HG02973 (cell line): ENCODE data around the gene LHX4.

Experiments
- ATAC-seq: cut with Tn5 transposase; IDR thresholded peaks from one replicate; pipeline ENCODE4 v1.9.1; 2021; ENCODE audit warnings: moderate library complexity; ENCODE audit not compliant: unreplicated experiment

The LHX4 gene

DNA sequence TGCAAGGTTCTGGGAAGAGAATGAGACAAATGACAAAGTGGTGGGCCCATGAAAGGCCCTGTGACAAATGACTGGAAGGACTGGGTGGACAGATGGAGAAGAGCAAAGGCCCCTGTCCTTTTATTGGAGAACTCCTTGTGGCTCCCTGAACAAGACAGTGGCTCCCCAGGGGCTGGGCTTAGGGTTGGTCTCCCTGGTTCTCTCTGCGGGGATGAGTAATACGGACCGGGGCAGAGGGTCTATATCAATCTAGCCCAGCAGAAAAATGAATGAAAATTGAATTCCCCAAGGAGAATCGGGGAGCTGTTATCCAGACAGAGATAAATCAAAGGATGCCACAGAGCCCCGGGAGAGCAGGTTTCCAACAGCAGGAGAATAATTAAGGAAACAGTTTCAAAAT lies 5.2 kb upstream of the LHX4 start:
- ATAC-seq, result no peak

DNA sequence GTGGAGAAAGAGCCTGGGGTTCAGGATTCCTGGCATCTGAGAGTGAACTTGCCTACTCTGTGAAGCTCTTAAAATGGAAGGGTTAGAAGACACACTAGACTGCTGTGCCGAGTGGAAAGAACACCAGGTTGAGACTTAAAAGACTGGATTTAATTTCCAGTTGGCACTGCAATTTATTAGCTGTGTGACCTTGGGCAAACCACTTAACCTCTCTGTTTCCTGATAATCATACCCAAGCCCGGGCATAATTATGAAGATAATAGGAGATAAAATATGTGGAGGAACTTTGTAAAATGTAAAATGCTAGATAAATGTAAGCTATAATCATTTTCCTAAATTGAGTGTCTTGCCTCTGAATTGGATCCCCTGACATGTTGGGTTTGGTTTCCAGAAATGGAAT lies 4.7 kb upstream of the LHX4 start:
- ATAC-seq, result no peak

DNA sequence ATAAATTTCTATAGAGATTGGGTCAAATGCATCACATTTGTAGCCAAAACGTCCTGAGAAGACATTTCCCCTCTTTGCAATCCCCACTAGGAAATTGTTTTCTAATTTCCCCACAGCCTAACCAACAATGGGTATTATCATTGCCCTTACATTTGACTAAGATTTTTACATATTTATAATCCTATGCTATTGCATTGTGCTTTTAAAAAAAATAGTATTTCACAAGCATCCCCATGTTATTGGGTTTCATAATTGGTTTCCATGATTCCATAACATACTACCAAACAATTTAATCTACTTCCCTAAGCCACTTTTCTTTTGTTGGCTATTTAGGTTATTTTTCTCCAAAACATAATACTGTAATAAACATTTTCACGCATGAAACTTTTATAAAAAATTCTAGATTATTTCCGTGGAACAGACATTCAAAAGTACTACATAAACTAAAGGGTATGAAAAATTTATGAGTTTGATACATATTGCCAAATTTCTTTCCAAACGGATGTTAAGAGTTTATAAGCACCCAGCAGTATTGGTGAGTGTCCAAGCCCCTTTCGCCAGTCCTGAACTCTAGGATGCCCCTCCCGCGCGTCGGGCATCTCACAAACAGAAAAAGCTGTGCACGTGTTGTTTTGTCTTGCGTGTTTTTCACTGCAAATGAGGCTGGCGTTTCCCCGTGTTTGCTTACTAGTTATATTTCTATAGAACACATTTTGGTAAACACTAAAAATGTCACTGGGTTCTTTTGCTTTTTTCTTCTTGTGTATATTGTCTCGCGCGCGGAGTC lies 2.0 kb upstream of the LHX4 start:
- no peak for ATAC-seq

DNA sequence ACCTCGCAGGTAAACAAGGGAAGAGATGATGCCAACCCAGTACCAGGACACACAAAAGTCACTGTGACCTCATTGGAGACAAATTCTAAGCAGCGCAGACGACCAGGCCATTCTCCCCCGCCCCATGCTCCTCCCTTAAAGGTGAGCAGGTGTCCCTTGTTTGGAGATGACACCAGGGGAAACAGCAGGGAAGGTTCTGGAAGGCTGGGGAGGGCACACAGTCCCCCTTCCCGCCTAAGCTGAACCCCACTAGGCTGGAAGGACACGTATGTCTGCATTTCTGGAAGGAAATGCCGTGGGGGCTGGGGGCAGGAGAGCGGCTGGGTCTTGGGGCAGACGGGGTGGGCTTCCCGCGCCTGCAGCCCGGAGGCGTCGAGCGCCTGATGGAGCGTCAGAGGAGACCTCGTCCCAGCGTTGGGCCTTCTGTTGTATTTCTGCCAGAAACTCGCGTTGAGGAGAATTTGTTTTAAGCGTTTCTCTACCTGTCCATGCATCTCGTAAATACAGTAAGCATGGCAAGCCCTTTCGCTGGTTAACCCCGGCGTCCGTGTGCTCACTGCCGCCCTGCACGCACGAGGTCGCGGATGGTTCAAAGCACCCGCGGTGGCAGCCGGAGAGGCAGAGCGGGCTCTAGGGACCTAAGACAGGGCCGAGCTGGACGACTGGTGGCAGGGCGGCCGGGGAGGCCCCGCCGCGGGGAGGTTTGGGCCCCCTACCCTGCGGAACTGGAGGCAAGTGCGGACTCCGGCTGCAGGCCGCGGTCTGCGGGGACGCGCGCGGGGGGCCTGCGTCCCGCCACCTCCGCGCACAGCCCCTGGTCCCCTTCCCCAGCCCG lies 1.2 kb upstream of the LHX4 start:
- no peak for ATAC-seq

DNA sequence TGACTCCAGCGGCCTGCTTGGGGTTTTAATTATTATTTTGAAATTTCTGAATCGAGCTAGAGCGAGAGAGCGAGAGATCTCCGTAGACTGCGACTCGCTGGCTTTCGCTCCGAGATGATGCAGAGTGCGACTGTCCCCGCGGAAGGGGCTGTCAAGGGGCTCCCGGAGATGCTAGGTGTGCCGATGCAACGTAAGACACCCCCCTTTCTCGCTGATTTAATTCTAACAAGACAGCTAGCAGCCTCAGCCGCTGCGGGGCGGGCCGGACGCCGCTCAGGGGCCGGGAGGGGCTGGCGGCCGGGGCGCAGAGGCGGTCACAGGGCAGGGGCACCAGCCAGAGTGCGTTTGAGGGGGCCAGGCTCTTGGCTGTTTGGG lies 339 bp downstream of the LHX4 start:
- ATAC-seq, result no peak

DNA sequence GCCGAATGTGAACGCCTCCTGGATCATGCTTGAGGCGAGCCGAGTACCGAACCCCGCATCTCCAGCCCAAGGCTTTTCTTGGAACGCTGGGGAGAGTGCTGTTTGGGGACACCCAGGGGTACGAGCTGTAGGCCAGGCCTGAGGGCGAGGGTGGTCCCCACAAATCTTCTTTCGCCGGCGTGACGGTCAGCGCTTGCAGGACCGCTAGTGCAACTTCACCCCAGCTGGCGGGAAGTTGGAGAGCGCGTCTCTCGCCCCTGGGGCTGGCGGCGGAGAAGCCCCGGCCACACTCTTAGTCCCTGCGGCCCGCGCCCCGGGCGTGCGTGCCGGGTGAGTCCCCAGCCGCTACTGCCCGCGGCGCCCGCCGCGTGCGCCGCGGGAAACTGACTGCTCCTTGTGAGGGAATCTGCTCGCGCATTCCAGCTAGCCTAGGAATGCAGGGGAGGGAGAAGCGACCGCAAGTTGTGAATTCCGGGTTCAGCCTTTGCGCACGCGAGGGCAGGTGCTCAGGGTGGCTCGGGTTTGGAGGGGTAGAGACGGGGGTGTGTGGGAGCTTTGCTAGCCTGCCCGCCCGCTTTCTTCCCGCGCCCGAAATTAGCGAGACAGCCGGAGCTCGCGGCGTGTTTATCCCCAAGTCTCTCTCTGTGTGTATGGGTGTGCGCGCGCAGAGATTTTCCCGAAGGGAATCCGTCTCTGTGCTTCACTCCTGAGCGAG lies 884 bp downstream of the LHX4 start:
- ATAC-seq, result no peak

DNA sequence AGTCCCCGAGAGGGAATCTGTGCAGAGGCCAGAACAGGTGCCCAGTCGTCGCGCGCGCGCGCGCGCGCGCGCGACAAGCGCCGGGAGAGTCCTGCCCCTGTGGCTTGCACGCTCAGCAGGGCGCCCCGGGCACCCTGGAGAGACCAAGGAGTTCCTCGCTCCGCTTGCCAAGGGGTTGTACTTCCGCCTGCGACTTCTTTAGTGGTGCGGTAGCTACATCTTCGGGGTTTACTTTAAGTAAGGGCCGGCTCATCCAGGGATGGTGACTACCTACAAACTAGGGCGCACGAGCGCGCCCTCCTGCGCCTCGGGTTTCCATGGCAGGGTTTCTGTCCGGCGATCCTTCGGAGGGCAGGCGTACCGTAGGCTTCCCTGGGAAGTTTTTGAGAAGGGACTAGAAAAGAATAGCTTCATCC lies 1.4 kb downstream of the LHX4 start:
- ATAC-seq, result no peak

DNA sequence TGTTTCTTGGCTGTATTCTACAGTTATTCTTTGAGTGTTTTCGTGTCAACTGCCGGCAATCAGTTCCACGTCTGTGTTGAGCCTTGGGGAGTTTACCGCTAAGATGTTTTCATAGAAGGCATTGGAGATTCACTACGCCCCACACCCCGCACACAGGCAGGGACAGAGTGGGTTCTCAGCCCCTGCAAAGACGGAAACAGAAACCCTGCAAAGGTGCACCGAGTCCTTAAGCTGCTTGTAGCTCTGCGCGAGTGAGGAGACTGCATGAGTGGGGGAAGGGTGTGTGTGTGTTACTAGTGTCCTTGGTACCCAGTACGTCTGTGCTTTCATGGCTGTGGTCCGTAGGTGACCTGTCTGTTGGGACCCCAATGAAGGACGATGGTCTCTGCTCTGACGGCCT lies 1.9 kb downstream of the LHX4 start:
- no peak for ATAC-seq

DNA sequence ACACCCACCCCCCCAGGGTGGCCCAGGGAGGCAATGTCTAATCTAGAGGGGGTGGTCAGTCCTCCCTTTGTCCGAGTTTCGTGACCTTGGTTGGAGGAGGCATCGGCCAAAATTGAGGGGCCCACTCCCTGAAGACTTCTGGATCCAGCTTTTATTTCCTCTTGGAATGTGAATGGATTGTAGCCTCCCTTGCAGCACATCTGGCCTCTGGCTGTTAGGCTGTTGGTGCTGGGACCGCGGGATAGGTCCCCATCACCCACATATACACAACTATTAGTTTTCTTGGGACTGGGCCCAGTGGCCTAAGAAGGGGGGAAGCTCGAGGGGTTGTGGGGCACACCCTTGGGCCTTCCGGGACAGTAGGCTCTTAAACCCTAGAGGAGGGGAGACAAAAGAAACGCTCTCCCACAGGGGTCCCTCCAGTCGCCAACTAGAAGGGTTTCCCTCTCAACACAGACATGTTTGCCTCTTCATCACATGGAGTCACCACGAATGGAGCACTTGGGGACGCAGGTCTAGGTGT lies 2.5 kb downstream of the LHX4 start:
- ATAC-seq, result no peak

DNA sequence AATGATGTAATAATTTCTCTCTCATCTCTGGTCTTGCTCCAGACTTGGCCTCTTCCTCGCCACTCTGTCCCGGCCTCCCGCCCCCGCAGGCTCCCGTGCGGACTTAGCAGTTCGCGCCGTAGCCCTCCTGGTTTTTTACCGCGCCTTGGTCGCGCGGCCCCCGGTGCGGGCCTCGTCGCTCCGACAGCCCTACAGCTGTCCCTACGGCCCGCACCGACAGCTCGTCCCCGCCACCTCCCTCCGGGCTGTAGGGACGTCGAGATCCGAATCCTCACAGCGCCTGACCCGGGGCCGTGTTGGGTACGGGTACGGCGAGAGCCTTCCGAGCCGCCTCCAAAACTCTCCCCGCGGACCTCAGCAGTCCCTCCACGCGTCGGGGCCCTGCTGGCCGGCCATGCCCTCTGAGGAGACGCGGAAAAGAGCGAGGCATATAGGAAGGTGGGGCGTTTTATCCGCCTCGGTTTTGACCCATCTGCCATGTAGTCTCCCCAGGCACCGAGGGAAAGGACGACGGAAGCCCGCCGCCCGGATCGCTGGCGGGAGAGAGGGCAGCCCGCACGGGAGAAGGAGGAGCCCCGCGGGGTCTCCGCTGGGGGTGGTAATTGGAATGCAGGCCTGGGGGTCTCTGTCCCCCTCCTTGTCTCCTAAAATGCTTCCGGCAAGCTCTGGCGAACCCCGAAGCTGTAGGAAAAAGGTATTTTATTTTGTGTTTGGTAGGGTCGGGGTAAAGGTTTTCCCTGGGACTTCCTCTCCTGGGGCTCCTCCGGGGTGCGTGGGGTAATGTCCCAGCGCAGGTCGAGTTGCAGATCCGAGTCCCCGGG lies 3.3 kb downstream of the LHX4 start:
- no peak for ATAC-seq

DNA sequence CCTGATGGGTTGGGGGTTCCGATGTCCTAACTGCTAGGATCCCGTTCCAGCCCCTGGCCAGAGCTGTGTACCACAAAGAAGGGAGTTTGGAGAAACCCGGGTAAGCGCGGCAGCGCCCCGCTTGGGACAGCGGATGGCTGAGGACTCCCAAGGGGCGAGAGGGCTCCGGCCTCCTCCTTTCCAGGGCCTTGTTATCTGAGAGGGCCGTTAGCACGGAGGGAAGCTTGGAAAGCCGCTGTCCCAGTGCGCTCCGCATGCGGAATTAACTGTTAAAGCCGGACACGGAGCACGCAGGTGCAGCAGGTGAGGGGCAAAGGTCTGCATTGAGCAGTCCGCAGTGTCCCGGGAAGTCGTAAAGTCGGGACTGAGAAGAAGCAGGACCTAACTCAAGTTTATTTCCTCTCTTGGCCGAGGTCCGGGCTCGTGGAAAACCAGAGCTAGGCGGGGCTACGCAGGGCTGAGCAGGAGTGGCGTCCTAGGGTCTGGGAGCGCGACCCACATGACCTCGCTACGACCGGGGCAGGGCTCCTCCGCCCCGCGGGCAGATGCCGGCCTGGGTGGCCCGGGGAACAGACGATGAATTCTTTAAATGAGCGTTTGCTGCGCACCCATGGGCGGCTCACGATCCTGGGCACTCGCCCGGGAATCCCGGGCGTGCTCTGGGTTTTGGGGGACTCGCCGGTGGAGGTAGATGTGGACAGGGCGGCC lies 4.5 kb downstream of the LHX4 start:
- no peak for ATAC-seq

DNA sequence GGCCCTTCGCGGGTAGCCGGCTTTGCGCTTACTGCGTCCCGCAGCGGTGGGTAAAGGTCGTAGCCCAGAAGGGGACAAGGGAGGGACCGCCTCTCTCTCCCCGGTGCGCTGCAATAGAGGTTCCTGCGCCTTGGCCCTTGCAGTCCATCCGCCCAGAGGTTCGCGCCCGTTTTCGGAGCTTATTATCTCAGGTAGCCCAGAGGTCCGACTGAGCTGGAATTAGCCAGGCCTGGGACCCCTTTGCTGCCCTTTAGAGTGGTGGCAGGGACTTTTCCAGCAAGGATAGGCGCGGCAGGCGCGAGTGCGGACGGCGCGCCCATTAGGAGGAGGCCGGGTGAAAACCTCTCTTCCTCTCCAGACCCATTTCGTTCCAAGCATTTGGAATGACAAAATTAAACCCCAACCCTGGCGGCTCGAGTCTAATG lies 5.0 kb downstream of the LHX4 start:
- no peak for ATAC-seq

DNA sequence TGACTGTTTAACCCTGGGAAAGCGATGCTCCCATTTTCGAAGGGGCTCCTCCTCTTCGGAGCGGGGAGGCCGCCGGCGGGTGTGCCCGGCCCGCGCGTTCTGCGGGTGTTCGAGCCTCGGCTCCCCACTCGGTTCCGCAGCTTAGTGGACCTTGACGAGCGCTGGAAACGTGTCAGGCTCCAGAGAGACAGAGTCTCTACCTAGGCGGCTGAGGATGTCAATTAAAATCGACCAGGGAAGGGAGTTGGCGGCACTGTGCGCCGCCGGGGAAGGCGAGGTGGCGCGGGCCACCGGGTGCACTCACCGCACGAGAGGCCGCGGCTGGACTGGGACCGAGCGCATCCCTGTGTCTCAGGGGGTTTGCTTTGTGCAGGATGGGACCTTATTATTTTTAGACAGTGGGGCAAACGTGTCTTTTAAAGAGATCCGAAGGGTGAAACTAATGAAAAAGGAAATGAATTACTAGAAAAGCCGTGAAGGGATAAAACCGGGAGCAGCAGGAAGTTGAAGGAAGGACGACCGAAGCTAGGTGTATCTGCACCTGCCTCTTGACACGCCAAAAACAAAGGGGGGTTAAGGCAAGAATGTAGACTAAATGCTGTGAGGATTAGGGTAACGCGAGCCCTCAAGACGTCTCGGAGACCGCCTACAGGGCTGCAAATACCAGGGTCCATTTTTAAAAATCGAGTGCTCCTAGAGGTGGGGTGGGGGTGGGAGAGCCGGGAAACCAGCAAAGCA lies 5.6 kb downstream of the LHX4 start:
- no peak for ATAC-seq

DNA sequence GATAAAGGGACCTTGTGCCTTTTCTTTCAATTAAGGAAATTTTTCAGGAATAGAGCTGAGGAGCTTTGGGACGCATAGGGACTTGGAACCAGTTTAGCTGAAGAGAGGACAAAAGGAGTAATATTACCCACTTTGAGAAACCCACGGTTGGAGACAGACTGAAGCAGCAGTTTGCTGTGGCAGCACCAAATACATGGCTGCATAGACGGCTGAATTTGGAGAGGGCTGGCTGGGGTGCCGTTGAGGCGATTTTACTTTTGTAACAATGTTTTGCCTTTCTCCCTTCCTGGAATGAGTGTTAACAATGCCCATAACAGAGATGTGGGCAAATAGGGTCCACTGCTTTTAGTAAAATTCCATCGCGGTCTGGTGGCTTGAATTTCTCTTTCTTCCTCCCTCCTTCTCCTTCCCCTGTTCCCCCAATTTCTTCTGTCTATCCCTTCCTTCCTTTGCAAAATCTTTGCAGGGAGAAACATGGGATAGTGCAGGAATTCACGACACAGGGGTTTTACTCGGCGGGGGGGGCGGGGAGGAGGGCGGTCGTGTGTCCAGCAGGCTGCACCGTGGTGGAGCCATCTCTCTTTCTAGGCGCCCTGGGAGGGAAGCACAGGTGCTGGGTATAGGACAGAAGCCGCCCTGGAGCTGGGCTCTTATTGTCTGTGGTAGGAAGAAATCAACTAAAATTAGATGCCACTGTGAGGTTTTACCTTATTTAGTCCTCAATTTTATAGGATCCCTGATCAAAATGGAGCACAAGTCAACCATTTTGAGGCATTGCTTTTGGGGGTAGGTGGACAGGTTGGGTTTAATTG lies 6.8 kb downstream of the LHX4 start:
- ATAC-seq, result no peak

DNA sequence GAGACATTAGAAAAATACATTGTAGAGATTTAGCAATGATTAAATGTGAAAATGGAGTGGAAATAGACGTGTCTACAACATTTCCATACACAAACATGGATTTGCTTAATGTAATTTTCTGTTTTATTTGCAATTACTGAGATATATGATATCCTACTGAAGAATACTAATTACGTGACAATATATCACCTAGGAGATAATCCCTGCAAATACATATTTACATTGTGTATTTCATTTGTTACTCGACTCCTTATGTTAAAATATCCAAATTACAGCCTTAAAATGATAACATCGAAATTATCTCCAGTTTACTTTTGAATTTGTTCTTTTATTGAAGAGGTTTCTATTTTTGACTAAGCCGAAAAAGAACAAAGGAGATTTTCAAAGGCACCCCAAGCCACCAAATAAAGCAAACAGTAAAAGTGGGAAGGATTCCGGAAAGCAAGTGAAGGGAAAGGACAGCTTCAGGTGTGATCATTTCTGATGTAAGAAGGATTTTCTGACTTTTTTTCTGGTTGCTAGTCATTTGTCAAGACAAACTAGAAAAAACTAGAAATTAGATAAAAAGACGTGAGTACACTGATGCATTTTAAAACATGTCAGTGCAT lies 7.9 kb downstream of the LHX4 start:
- ATAC-seq, result no peak

DNA sequence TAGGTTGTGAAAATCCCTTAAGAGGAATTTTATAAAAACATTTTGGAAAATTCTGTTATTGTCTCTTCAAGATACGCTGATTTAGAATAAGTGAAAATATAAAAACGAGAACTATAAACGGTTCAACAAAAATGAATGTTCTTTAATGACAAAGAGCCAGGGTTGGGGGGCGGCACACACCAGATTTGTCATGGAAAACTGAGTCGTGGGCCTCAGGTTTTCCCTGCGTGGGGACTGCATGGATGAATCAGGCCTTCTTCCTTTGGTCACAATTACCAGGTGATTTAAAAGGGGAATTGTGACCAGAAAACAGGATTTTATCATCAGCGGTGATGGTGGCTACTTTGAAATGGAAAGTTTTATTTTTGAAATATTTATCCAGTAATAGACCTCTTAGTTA lies 8.6 kb downstream of the LHX4 start:
- no peak for ATAC-seq

DNA sequence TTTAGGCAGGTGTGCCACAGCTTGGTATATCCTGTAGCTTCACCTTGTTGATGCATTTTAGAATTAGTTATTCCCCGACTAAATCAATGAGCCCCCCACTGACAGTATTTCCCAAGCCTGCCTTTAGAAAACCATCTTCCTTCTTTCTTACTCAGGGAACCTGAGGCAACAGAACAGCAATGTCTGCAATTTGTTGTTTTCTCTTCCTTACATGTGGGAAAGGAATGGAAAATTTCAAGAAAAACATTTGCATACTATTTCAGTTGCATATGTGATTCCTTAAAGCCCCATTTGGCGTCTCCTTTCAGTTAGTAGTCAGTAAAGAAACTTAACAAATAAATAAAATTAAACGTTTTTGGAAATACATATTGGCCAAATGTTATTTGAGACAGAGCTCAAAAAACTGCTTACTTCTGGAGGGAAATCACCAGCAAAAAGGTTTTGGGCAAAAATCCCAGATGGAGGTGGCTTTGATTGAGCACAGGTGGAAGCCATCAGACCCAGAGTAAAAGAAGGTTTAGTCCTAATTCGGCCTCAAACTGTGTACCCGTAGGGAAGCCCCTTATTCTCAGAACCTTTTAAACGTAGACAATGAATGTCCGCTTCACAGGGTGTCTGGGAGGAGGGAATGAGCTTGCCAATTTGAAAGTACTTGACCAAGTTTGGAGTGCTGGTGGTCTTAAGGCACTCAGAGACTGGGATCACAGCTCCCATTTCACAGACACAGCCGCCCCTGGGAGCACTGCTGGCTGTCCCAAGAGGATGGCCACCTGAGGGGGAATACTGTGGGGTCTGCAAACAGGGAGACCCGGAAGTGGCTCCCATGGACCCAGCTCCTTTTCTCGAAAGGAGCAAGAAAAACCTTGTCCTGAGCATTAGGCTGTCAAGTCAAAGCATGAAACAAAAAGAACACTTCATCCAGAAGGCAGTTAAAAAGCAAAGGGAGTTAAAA lies 9.4 kb downstream of the LHX4 start:
- no peak for ATAC-seq
